Stomach smooth muscle (tissue), 2 donors: Measurements from ENCODE around the gene MYO3B.
A peak's percentile ranks its signal among the peaks of the same experiment; 100 is the strongest.
"Not testable (repeated sequence)": the region's sequence is repeated elsewhere in the genome, so short reads cannot be mapped to it uniquely, and the experiment has no call there.

Experiments
- H3K27ac ChIP-seq: one replicate; pipeline ENCODE4 v1.7.0; 2013; ENCODE audit warnings: mild to moderate bottlenecking, low read length, inconsistent platforms
- H3K27me3 ChIP-seq, 2 donors: one replicate each; pipeline ENCODE4 v1.7.0; 2013; ENCODE audit warnings: low read length in 2 of 2; ENCODE audit not compliant: insufficient read depth in 2 of 2, control insufficient read depth in 1 of 2
- H3K36me3 ChIP-seq, 2 donors: one replicate each; pipeline ENCODE4 v1.7.0; 2013; ENCODE audit warnings: low read length in 2 of 2; ENCODE audit not compliant: control insufficient read depth in 2 of 2, insufficient read depth in 2 of 2
- H3K4me1 ChIP-seq: one replicate; pipeline ENCODE4 v1.7.0; 2013; ENCODE audit warnings: low read length; ENCODE audit not compliant: control insufficient read depth, insufficient read depth
- H3K4me3 ChIP-seq, 2 donors: one replicate each; pipeline ENCODE4 v1.7.0; 2013; ENCODE audit warnings: low read length in 2 of 2
- H3K9ac ChIP-seq, 2 donors: one replicate each; pipeline ENCODE4 v1.7.0; 2013; ENCODE audit warnings: low read length in 2 of 2, mild to moderate bottlenecking in 1 of 2
- H3K9me3 ChIP-seq, 2 donors: one replicate each; pipeline ENCODE4 v1.7.0; 2013; ENCODE audit warnings: low read length in 2 of 2; ENCODE audit not compliant: control insufficient read depth in 2 of 2
- donor health status: healthy.
- donor health status: Pancreatic carcinoma.

Gene MYO3B

DNA sequence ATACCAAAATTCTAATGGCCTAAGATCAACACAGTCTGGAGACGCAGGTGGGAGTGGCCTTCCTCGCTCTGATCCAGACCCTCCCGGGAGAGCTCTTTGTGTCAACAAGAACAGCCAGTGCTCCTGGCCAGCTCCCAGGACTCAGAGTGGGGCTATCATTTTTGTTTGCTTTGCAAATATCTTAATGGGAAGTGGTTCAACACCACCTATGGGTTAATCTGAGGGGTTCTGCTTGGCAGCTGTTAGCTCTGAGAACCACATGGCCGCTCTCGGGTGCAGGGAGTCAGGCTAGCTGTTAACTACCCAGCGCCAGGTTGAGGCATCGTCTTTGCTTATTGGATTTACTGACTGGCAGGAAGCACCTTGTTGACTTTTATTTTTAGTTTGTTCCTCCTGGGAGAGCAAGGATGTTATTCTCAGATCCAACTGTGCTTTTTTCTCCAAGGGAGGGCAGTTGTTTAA, 352.4 kb downstream of the MYO3B start:
- H3K4me1 ChIP-seq: peaks cover 13% of the 10 kb centered on the region
- no peak overlapping the region for H3K27ac ChIP-seq
- no peaks in the 10 kb centered on the region for H3K9me3 ChIP-seq
- peak overlapping the region; percentile 37 to 50 for H3K4me3 ChIP-seq
- H3K9ac ChIP-seq: no peak overlapping the region
- H3K27me3 ChIP-seq: no peaks in the 10 kb centered on the region
- H3K36me3 ChIP-seq: no peaks in the 10 kb centered on the region

DNA sequence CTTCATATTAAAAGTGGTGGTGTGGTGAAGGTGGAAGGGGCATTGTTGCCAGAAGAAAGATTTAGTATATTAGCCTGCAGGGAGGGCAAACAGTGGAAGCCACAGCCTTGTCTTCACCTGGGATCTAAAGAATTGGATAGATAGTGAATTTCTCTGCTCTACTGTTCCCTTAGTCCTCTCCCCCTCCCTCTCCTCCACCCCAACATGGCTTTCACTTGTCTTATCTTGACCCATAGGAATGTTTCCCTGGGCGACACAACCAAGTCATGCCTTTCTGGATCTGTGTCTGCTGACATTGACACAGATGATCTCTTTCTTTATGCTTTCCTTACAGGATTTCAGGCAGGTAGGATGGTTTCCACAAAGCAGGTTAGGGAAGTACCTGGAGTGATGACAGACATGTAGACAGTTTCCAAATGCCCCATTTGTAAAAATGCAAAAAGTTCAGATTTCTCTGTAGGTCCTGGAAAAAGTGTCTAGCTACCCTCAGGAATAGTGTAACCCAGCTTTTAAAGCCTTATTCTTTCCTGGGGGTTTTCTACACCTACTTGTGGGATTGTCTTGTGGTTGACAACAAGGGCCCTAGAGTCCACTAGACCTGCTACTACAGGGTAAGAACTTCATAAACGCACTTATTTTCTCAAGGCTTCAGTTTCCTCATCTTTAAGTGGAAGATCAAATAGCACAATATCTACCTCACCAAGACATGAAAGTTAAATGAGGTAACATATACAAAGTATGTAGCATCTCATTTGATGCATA, 353.0 kb downstream of the MYO3B start:
- no peak overlapping the region for H3K4me3 ChIP-seq
- H3K9ac ChIP-seq: no peak overlapping the region
- H3K27ac ChIP-seq: no peak overlapping the region
- H3K4me1 ChIP-seq: peaks cover 6% of the 10 kb centered on the region
- H3K9me3 ChIP-seq: no peaks in the 10 kb centered on the region
- H3K36me3 ChIP-seq: no peaks in the 10 kb centered on the region
- H3K27me3 ChIP-seq: no peaks in the 10 kb centered on the region

DNA sequence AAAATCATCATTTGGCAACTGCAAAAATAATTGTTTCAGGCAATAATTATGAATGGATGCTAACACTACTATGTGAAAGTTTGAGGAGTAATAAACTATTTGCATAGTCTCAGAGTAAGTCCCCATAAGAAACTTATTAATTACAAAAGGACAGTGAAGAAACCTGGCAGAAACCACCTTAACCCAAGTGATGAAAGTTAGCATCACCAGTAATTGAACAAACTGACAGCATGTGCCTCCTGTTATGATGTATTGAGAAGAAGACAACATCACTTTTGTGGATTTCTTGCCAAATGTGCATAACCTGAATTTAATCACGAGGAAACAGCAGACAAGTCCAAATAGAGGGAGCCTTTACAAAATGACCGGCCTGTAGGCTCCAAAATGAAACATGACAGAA, 353.9 kb downstream of the MYO3B start:
- no peaks in the 10 kb centered on the region for H3K36me3 ChIP-seq
- H3K27ac ChIP-seq: no peak overlapping the region
- no peaks in the 10 kb centered on the region for H3K9me3 ChIP-seq
- H3K27me3 ChIP-seq: no peaks in the 10 kb centered on the region
- no peak overlapping the region for H3K9ac ChIP-seq
- peaks cover 6% of the 10 kb centered on the region for H3K4me1 ChIP-seq
- H3K4me3 ChIP-seq: no peak overlapping the region

DNA sequence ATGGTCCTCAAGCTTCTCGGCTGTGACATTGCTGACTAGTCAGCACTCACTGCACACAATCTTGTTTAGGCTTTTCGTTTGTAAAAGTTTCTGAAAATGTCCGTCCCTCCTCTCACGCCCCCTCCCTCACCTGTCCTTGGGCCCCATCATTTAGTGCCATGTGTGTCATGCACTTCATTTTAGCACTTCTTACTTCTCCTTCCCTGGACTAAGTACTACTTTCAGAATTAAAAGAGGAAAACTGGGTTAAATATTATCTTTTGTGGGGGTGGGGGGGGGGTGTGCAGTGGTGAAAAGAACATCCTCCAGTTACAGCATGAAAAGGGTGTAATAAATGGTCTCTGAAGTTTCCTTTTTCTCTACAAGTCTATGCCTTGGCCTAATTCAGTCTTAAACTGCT, 355.2 kb downstream of the MYO3B start:
- no peaks in the 10 kb centered on the region for H3K27me3 ChIP-seq
- H3K9me3 ChIP-seq: no peaks in the 10 kb centered on the region
- H3K9ac ChIP-seq: no peak overlapping the region
- H3K4me1 ChIP-seq: peaks cover 6% of the 10 kb centered on the region
- H3K4me3 ChIP-seq: no peak overlapping the region
- H3K36me3 ChIP-seq: no peaks in the 10 kb centered on the region
- no peak overlapping the region for H3K27ac ChIP-seq

DNA sequence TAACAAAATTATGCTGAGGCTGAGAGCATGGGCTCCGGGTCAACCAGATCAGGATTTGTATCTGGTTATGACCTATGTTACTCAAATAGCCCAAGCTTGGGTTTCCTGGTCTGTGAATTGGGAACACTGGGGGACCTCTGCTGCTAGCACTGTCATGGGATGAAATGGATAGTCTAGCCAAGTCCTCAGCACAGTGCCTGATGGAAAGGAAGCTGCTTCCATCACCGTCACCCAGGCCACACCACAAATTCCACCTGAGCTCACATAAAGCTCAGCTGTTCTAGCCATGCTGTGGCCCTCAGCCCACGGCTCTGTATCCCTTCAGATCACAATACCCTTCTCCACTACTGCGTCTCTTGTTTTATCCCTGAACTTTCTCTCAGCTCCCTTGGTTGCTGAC, 357.6 kb downstream of the MYO3B start:
- no peak overlapping the region for H3K27ac ChIP-seq
- no peak overlapping the region for H3K4me3 ChIP-seq
- no peaks in the 10 kb centered on the region for H3K36me3 ChIP-seq
- no peaks in the 10 kb centered on the region for H3K9me3 ChIP-seq
- H3K27me3 ChIP-seq: no peaks in the 10 kb centered on the region
- peaks cover 3% of the 10 kb centered on the region for H3K4me1 ChIP-seq
- H3K9ac ChIP-seq: no peak overlapping the region

DNA sequence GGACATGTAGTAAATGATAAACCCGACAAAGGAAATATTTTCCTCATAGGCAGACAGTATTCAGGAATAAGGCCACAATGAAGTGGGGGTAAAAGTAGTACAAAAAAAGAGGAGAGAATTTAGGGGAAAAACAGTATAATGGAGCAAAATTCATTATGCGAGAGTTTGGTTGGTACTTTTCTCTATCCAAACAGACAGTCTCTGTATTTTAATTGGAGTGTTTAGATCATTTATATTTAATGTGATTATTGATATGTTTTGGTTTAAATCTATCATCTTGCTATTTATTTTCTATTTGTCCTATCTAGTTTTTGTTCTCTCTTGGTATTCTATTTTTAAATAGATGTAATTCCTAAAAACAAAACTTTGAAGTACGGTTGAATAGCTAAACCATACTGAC, 366.9 kb downstream of the MYO3B start:
- H3K9ac ChIP-seq: no peak overlapping the region
- H3K4me1 ChIP-seq: no peaks in the 10 kb centered on the region
- H3K27ac ChIP-seq: no peak overlapping the region
- no peaks in the 10 kb centered on the region for H3K27me3 ChIP-seq
- H3K4me3 ChIP-seq: no peak overlapping the region
- H3K9me3 ChIP-seq: peaks cover 0 to 3% of the 10 kb centered on the region in 2 donors
- H3K36me3 ChIP-seq: no peaks in the 10 kb centered on the region

DNA sequence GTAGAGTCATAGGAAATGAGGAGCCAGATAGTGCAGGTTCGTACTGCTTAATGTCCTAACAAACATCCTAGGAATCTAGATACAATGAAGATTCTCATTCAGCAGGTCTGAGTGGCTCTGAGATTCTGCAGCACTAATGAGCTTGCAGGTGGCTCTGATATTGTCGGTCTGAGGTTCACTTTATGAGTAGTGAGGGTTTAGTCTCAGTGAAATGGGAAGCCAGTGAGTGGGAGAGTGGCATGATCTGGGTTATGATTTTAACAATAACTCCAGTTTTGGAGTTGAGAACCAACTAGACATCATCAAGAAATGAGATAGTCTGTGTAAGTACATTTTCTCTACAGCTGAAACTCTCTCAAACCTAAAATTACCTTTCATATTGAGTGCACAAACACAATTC, 370.4 kb downstream of the MYO3B start:
- Histone ChIP-seq H3K4me1 (no peaks in the 10 kb centered on the region), H3K27me3 (no peaks in the 10 kb centered on the region), H3K9ac (no peak overlapping the region), H3K9me3 (peaks cover 0 to 14% of the 10 kb centered on the region in 2 donors), H3K36me3 (no peaks in the 10 kb centered on the region), H3K4me3 (no peak overlapping the region), H3K27ac (no peak overlapping the region)

DNA sequence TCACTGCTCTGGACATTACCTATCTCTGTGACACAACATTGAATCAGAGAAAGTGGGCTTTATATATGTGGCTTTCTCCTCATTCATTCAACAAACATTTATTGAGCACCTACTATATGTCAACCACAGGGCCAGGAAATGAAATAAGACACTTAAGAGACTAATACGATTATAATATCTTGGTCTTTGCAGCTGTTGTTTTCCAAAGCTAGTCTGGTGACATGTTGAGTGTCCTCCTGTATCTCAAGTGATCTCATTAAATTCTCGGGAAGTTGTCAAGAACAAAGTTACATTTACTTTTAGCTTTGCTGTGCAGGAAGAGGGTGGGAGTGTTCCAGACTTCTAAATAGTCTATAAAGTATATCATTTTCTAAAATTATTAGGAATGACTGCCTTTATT, 372.6 kb downstream of the MYO3B start:
- no peaks in the 10 kb centered on the region for H3K36me3 ChIP-seq
- H3K27ac ChIP-seq: no peak overlapping the region
- no peak overlapping the region for H3K9ac ChIP-seq
- H3K27me3 ChIP-seq: no peaks in the 10 kb centered on the region
- H3K9me3 ChIP-seq: peaks cover 0 to 11% of the 10 kb centered on the region in 2 donors
- no peak overlapping the region for H3K4me3 ChIP-seq
- no peaks in the 10 kb centered on the region for H3K4me1 ChIP-seq

DNA sequence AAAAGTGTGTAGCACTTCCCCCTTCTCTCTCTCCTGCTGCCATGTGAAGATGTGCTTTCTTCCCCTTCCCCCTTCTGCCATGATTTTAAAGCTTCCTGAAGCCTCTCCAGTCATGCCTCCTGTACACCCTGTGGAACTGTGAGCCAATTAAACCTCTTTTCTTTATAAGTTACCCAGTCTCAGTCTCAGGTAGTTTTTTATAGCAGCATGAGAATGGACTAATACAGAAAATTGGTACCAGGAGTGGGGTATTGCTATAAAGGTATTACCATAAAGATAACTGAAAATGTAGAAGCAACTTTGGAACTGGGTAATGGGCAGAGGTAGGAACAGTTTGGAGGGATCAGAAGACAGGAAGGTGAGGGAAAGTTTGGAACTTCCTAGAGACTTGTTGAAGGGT, 374.0 kb downstream of the MYO3B start:
- H3K27ac ChIP-seq, H3K27me3 ChIP-seq, H3K4me3 ChIP-seq, H3K9ac ChIP-seq, H3K4me1 ChIP-seq, H3K36me3 ChIP-seq: not testable (repeated sequence)
- H3K9me3 ChIP-seq: peaks cover 0 to 11% of the 10 kb centered on the region in 2 donors

DNA sequence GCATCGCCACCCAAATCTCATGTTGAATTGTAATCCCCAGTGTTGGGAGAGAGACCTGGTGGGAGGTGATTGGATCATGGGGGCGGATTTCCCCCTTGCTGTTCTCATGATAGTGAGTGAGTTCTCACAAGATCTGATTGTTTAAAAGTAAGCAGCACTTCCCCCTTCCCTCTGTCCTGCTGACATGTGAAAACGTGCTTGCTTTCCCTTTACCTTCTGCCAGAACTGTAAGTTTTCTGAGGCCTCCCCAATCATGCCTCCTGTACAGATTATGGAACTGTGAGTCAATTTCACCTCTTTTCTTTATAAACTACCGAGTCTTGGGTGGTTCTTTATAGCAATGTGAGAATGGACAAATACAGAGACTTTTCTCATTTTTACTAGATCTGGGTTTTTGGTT, 375.8 kb downstream of the MYO3B start:
- H3K4me3 ChIP-seq: no peak overlapping the region
- no peak overlapping the region for H3K27ac ChIP-seq

DNA sequence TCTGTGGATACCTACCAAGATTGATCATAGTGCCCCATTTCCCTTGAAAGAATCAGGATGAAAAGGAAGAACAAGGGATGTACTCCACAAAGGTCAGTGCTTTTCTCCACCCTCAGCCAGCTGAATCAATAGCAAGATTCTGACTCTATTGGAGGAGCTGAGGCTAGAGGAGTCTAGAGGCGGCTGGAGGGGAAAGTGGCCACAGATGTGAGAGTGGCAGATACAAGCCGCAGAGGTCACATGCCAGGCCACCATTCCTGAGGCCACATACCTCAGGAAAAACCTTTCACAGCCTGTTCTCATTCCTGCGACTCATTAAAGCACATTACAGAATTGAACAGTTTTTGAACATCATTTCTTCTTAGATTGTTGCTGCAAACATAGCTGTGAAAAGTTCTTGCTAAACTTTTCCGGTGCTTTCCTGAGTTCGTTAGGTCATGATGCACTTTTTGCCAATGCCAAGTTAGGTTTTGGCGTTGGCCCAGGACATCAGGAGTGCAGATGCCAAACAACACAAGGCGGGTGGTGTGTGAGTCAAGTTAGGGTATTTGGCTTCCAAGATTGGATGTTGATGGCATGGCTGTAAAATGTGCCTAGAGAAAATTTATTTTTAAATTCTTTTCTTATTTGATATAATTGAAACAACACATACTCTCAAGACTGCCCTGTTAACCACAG, 376.5 kb downstream of the MYO3B start:
- Histone ChIP-seq H3K4me3 (no peak overlapping the region), H3K9ac (no peak overlapping the region), H3K27ac (no peak overlapping the region), H3K36me3 (no peaks in the 10 kb centered on the region), H3K4me1 (no peaks in the 10 kb centered on the region), H3K27me3 (no peaks in the 10 kb centered on the region), H3K9me3 (peaks cover 0 to 11% of the 10 kb centered on the region in 2 donors)

More for the DNA sequence above, 375.8 kb downstream of the MYO3B start:
- H3K36me3 ChIP-seq: no peaks in the 10 kb centered on the region
- H3K4me1 ChIP-seq: no peaks in the 10 kb centered on the region
- H3K27me3 ChIP-seq: no peaks in the 10 kb centered on the region
- no peak overlapping the region for H3K9ac ChIP-seq
- H3K9me3 ChIP-seq: peaks cover 0 to 11% of the 10 kb centered on the region in 2 donors
